Activated T-cell treated with anti-CD3 and anti-CD28 coated beads, Interleukin-2, amount 50 U/mL, for 4 hours (primary cell): ENCODE data around the gene NAXE. TPM values are rescaled to one million over a fixed set of nuclear protein-coding genes. Genes with fewer than 3 reads are reported as not detected.
A peak's percentile ranks its signal among the peaks of the same experiment; 100 is the strongest.
"Not testable (repeated sequence)": the region's sequence is repeated elsewhere in the genome, so short reads cannot be mapped to it uniquely, and the experiment has no call there.

Source experiments
- ATAC-seq, 2 donors: fragments of 200-7000 bp; cut with Tn5 transposase; one replicate each; pipeline ENCODE4 v1.10.0; 2021
- DNase-seq: peaks from one replicate; pipeline ENCODE4 v3.0.0-alpha.2; 2020
- H3K27me3 Mint-ChIP-seq: one replicate; pipeline ENCODE4 v1.8.0; 2021; ENCODE audit warnings: low read depth, mixed read lengths
- H3K36me3 Mint-ChIP-seq: one replicate; pipeline ENCODE4 v1.8.0; 2022; ENCODE audit warnings: mixed read lengths; ENCODE audit not compliant: insufficient read depth
- H3K4me1 Mint-ChIP-seq: one replicate; pipeline ENCODE4 v1.8.0; 2021; ENCODE audit warnings: low read depth, mixed read lengths
- H3K4me3 Mint-ChIP-seq: one replicate; pipeline ENCODE4 v1.8.0; 2021; ENCODE audit warnings: mild to moderate bottlenecking, moderate library complexity, mixed read lengths
- H3K9me3 Mint-ChIP-seq: one replicate; pipeline ENCODE4 v1.8.0; 2021; ENCODE audit warnings: mixed read lengths
- total RNA-seq, 3 donors: library from RNA; stranded (reverse); gene quantifications; one replicate each; pipeline ENCODE4 v1.2.1, GENCODE V29; 2021

The NAXE gene
- 100 to 1,000 TPM in 1 of 3 donors, 10 to 100 TPM in 2; 80.3 to 102 (median 83.7) TPM for total RNA-seq

DNA sequence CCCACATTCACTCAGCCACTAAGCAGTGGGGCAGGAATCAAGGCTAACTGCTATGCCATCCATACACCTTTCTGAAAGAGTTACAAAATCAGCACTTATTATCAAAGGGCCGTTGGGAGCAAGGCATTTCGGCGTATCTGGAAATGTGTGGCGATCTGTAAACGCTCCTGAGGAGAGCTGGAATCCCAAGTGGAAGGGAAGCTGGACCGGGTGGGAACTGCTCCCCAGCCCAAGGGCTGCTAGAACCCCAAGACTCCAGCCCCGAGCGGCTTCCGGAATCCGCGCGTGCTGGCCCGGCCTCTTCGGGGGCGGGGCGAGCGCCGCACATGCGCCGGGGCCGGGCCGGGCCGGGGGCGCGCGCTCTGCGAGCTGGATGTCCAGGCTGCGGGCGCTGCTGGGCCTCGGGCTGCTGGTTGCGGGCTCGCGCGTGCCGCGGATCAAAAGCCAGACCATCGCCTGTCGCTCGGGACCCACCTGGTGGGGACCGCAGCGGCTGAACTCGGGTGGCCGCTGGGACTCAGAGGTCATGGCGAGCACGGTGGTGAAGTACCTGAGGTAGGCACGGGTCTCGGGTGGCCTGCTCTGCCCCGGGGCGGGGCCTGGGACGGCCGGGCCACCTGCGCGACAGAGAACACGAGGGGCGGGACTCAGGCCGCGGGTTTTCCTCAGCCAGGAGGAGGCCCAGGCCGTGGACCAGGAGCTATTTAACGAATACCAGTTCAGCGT is at the start of gene NAXE:
Gene NAXE (plus strand): TSS at position 345 of the 726 bp plus-strand sequence. CDS start 29 bp downstream, at position 374.
- DNase-seq = peak; percentile 62
- peaks cover 10% of the 10 kb centered on the region for H3K4me1 Mint-ChIP-seq
- H3K36me3 Mint-ChIP-seq = peaks cover 15% of the 10 kb centered on the region
- peak; percentile 94 to 96 for ATAC-seq
- no peaks in the 10 kb centered on the region for H3K9me3 Mint-ChIP-seq
- no peaks in the 10 kb centered on the region for H3K27me3 Mint-ChIP-seq
- H3K4me3 Mint-ChIP-seq = peak within 1 kb of the TSS; percentile 84

DNA sequence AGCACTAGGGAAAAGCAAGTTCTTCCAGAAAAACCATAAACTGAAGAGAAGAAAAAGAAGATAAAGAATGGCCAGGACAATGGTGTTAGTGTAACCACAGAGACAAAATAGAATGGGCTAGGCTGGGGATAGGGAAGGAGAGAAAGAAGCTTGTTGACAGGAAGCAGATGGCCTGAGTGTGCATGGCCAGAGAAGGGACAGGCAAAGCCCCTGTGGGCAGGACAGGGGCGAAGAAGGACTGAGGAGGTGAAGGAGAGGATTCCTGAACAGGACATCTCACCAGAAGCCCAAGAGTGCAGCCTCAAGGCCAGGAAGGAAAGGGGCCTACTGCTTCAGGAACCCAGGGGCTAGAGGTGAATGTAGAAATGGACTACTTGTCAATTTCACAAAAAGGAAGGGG is 48.5 kb upstream of the NAXE start:
- no peaks in the 10 kb centered on the region for H3K9me3 Mint-ChIP-seq
- H3K27me3 Mint-ChIP-seq = no peaks in the 10 kb centered on the region
- no peak overlapping the region for H3K4me3 Mint-ChIP-seq
- no peak for DNase-seq
- no peaks in the 10 kb centered on the region for H3K36me3 Mint-ChIP-seq
- no peak for ATAC-seq
- H3K4me1 Mint-ChIP-seq = no peaks in the 10 kb centered on the region

DNA sequence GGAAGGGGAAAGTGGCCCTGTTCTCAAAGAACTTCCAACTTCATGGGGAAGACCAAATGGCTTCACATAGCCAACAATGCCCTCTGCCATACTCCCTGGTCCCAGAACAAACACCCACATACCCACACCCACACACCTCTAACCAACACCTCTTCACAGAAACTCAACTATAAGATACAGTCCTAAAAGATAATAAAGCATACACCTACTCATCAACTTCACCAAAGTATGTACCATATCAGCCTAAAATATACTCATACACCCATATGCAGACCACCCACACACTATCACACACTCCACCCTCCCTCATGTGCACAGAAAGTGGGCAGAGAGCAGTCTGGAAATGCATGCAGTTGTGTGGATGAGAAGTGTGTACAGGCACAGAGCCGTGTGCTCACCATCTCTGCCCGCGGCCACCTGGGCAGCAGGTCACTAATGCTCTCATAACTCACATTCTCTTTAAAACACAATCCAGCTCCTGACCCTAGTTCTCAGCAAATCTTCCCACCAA is 46.9 kb upstream of the NAXE start:
- no peaks in the 10 kb centered on the region for H3K27me3 Mint-ChIP-seq
- ATAC-seq = no peak
- H3K36me3 Mint-ChIP-seq = no peaks in the 10 kb centered on the region
- DNase-seq = no peak
- H3K4me1 Mint-ChIP-seq = no peaks in the 10 kb centered on the region
- no peaks in the 10 kb centered on the region for H3K9me3 Mint-ChIP-seq
- H3K4me3 Mint-ChIP-seq = no peak overlapping the region

DNA sequence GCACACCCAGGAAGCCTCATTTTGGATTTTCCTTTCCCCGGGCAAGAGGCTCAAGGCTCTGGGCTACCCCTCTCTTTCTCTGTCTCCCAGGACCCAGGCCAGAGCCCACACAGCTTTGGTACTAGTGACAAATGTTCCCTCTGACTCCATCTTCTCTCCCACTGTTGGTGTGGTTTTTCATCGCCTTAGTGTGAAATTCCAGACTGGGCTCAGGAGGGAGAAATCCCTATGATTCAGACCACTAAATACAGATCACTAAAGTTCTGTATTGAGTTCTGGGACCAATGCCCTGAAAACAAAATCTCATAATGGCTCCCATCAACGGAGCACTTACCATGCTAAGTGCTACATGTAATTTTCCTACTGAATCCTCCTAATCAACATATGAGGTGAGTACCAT is 45.3 kb upstream of the NAXE start:
- DNase-seq (no peak), ATAC-seq (no peak)
- Mint-ChIP-seq H3K9me3 (no peaks in the 10 kb centered on the region), H3K4me3 (no peak overlapping the region), H3K4me1 (no peaks in the 10 kb centered on the region), H3K36me3 (no peaks in the 10 kb centered on the region), H3K27me3 (no peaks in the 10 kb centered on the region)

DNA sequence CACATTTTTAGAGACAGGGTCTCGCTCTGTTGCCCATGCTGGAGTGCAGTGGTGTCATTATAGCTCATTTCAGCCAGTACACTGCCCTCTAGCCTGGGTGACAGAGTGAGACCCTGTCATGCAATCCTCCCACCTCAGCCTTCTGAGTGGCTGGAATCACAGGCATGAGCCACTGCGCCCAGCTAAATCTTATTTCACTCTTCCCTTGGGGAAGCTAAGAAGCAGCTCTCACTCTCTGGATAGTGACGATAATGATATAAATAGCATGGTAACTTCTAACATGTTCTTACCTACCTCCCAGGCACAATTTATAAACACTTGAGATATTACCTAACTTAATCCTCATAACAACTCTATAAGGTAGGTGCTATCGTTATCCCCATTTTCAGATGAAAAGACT is 44.1 kb upstream of the NAXE start:
- ATAC-seq (no peak), DNase-seq (no peak)
- Mint-ChIP-seq H3K4me3 (no peak overlapping the region), H3K4me1 (peaks cover 5% of the 10 kb centered on the region), H3K27me3 (no peaks in the 10 kb centered on the region), H3K36me3 (no peaks in the 10 kb centered on the region), H3K9me3 (no peaks in the 10 kb centered on the region)

DNA sequence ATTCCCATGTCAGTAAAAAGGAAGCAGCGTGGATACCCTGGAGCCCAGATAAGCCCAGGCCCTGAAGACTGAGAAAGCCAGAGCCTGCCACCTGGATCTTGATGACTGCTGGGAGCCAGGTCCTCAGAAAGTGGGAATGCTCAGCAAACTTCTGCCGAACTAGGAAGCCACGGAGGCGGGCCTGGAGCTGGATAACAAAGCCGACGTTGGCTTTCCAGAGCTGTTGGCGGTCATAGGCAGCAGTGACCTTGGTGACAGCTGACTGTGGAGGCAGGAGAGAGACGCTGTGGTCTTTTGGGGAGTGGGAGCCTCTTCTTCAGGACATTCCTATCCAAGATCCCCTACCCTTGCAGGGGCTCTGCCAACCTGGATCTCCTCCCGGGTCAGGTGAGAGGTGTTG is 43.6 kb upstream of the NAXE start:
- Mint-ChIP-seq H3K4me3 (no peak overlapping the region), H3K36me3 (no peaks in the 10 kb centered on the region), H3K4me1 (peaks cover 6% of the 10 kb centered on the region), H3K27me3 (no peaks in the 10 kb centered on the region), H3K9me3 (no peaks in the 10 kb centered on the region)
- ATAC-seq = no peak
- no peak for DNase-seq

DNA sequence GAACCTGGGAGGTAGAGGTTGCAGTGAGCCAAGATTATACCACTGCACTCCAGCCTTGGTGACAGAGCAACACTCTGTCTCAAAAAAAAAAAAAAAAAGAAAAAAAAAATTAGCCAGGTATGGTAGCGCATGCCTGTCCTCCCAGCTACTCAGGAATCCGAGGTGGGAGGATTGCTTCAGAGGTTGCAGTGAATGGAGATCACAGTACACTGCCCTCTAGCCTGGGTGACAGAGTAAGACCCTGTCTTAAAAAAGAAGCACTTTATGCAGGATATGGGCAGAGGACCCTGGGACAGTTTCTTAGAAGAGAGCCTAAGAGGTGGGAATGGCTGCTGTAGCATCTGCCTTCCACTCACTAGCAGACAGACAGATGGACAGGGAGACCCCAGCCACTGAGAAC is 42.2 kb upstream of the NAXE start:
- Mint-ChIP-seq H3K4me3 (no peak overlapping the region), H3K4me1 (peaks cover 8% of the 10 kb centered on the region), H3K27me3 (no peaks in the 10 kb centered on the region), H3K36me3 (no peaks in the 10 kb centered on the region), H3K9me3 (no peaks in the 10 kb centered on the region)
- ATAC-seq (no peak), DNase-seq (no peak)

DNA sequence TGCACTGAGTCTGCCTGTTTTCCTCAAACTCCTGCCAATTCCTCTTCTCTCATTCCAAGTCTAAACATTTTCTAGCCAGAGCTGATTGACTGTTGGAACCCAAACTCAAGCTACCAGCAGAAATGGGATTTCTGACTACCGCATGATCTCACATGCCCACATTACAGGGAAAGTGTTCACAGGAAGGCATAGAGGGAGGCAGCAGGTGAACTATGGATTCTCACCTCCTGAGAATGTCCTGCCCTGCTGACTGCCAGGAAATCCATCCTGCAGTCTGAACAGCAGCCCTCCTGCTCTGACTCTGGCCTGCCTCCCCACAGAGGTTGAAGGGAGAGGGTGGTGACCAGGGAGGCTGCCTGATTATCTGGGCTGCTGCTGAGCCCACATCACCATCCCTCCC is 41.7 kb upstream of the NAXE start:
- Mint-ChIP-seq H3K36me3 (no peaks in the 10 kb centered on the region), H3K9me3 (no peaks in the 10 kb centered on the region), H3K27me3 (no peaks in the 10 kb centered on the region), H3K4me3 (no peak overlapping the region), H3K4me1 (peaks cover 8% of the 10 kb centered on the region)
- DNase-seq (no peak), ATAC-seq (no peak)

DNA sequence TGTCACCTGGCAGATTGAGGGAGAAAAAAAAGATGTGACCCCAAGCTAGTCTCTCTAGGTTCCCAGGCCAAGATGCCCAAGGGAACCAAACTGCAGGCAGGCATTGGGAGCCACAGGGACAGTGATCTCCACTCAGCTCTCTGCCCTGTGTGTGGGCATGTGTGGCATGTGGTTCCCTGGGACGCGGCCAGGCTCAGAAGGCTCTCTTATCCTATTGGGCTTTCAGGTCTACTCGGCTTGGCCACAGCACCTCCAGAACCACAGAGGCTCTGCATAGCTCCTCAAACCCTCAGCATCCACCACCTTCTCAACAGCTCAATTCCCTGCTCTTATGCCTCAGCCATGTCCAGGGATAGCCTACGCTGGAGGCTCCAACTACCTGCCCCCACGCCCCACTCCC is 41.2 kb upstream of the NAXE start:
- no peaks in the 10 kb centered on the region for H3K9me3 Mint-ChIP-seq
- no peak overlapping the region for H3K4me3 Mint-ChIP-seq
- H3K27me3 Mint-ChIP-seq = no peaks in the 10 kb centered on the region
- ATAC-seq = no peak
- DNase-seq = no peak
- H3K4me1 Mint-ChIP-seq = peaks cover 8% of the 10 kb centered on the region
- H3K36me3 Mint-ChIP-seq = no peaks in the 10 kb centered on the region

DNA sequence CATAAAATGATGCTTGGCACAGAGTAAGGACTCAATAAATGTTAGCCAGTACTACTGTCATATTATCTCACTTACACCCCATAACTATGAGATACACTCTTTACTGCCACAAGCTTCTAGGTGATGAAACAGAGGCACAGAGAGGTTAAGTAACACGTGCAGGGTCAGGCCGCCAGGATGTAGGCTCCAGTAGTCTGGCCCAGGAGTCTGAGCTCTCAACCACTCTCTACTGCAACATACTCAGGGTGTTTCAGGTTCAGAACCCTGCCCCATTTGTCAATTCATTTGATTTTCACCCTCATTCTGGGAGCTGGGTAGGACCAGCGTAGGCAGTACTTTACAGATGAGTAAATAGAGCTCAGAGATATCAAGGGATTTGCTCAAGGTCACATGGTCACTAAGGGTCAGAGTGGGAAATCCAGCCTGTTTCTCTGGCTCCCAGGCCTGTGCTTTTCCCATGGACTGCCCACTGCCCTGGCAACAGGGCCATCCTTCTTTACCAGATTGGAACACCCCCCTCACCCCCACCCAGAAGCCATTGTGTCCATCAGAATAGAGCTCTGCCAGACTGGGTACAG is 40.4 kb upstream of the NAXE start:
- H3K27me3 Mint-ChIP-seq = no peaks in the 10 kb centered on the region
- H3K36me3 Mint-ChIP-seq = no peaks in the 10 kb centered on the region
- ATAC-seq = no peak
- H3K4me3 Mint-ChIP-seq = no peak overlapping the region
- H3K9me3 Mint-ChIP-seq = no peaks in the 10 kb centered on the region
- peaks cover 8% of the 10 kb centered on the region for H3K4me1 Mint-ChIP-seq
- no peak for DNase-seq

DNA sequence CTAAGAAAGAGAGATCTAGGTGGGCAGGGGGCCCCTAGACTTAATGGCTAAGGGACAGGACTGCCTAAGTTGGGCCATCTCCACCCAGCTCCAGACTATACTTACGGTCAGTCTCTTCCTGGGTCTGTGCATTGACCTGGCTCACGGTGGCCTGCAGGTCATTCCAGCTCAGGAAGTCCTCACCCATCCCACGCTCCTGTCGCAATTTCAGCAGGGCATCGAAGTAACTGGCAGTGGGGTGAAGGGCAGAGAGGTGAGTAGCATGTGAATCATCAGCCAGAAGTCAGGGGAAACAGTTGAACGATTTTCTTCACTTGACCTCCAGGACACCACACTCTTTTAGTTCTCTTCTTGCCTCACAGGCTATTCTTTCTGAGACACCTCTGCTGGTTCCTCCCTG is 39.7 kb upstream of the NAXE start:
- Mint-ChIP-seq H3K36me3 (no peaks in the 10 kb centered on the region), H3K4me3 (no peak overlapping the region), H3K4me1 (peaks cover 8% of the 10 kb centered on the region), H3K27me3 (no peaks in the 10 kb centered on the region), H3K9me3 (no peaks in the 10 kb centered on the region)
- ATAC-seq = no peak
- no peak for DNase-seq

DNA sequence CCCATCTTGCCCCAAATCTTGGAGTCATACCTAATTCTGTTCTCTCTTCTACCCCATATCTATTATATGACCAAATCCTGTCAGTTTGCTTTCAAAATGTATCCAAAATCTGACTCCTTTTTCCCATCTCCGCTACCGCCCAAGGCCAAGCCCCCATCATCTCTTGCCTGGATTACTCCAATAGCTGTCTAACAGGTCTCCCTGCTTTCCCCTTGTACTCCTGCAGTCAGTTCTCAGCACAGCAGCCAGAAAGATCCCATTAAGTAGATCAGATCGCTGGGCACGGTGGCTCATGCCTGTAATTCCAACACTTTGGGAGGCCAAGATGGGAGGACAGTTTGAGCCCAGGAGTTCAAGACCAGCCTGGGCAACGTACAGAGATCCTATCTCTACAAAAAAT is 39.1 kb upstream of the NAXE start:
- ATAC-seq (no peak), DNase-seq (no peak)
- Mint-ChIP-seq H3K9me3 (no peaks in the 10 kb centered on the region), H3K36me3 (no peaks in the 10 kb centered on the region), H3K4me1 (peaks cover 8% of the 10 kb centered on the region), H3K27me3 (no peaks in the 10 kb centered on the region), H3K4me3 (no peak overlapping the region)

DNA sequence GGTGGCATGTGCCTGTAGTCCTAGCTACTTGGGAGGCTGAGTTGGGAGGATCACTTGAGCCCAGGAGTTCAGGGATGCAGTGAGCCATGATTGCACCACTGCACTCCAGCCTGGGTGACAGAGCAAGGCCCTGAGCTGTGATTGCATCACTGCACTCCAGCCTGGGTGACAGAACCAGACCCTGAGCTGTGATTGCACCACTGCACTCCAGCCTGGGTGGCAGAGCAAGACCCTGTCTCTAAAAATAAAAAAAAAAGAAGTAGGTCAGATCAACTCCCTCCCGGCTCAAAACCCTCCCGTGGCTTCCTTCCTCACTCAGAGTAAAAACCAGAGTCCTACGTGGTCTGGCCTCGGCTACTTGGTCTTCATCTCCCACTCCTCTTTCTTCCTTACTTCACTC is 38.6 kb upstream of the NAXE start:
- H3K36me3 Mint-ChIP-seq, H3K4me1 Mint-ChIP-seq, H3K4me3 Mint-ChIP-seq, ATAC-seq, DNase-seq, H3K9me3 Mint-ChIP-seq, H3K27me3 Mint-ChIP-seq: not testable (repeated sequence)

DNA sequence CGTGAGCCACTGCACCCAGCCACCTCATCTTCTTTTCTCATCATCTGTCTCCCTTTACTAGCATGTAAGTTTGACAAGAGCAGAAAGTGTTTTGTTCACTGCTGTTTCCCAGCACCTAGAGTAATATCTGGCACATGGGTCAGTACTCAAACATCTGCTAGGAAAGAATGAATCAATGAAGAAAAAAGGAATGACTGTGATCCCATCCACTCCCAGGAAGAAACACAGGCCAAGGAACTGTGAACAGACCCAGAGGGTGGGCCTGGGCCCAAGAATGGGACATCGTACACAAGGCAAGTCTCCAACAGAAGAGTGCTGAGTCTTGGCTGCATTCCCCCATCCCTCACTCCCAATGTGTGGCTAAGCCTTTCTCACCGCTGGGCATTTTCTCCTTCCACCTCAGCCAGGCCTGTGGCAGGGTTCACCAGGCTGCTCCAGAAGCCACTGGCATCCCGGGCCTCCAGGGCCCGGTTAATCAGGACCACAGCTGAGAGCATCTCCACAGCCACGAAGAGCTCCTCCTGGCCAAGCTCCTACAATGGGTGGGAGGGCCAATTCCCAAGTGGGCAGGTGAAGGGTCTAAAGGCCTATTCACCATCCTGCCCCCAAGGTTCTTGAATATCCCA is 37.6 kb upstream of the NAXE start:
- H3K9me3 Mint-ChIP-seq = no peaks in the 10 kb centered on the region
- H3K36me3 Mint-ChIP-seq = no peaks in the 10 kb centered on the region
- DNase-seq = no peak
- H3K4me1 Mint-ChIP-seq = peaks cover 8% of the 10 kb centered on the region
- no peak overlapping the region for H3K4me3 Mint-ChIP-seq
- ATAC-seq = no peak
- no peaks in the 10 kb centered on the region for H3K27me3 Mint-ChIP-seq

DNA sequence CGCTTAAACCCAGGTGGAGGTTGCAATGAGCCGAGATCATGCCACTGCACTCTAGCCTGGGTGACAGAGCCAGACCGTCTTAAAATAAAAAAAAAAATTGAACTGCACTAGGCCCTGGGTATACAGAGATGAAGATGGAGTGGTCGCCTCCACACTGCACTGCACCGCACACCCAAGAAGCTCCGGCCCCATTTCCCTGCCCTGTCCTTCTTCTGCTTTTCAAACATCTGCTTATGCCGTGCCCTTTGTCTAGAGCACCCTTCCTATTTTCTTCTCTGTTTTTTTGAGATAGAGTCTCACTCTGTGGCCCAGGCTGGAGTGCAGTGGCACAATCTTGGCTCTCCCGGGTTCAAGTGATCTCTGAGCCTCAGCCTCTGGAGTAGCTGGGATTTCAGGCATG is 36.6 kb upstream of the NAXE start:
- Mint-ChIP-seq H3K27me3 (no peaks in the 10 kb centered on the region), H3K9me3 (no peaks in the 10 kb centered on the region), H3K36me3 (no peaks in the 10 kb centered on the region), H3K4me1 (peaks cover 8% of the 10 kb centered on the region), H3K4me3 (no peak overlapping the region)
- DNase-seq (no peak), ATAC-seq (no peak)
